Ecto neural progenitor cell (in vitro differentiated cells): ENCODE results near the gene SENP3.
A peak's percentile ranks its signal among the peaks of the same experiment; 100 is the strongest.

Source experiments
- DNase-seq: peaks from one replicate; pipeline ENCODE4 v3.0.0-alpha.2; 2018; ENCODE audit warnings: low spot score

Gene SENP3

GRCh38 chr17:7561589-7562207 lies at the start of gene SENP3:
TSS of gene SENP3 (plus strand) at chr17:7561919. CDS start at chr17:7563077, 1,158 bp downstream.
- DNase-seq: peak; percentile 99

- no peak for DNase-seq
Measured at GRCh38 chr17:7512105-7512504, 49.6 kb upstream of the SENP3 start.

- no peak for DNase-seq
Measured at GRCh38 chr17:7512824-7513540, 48.7 kb upstream of the SENP3 start.

- no peak for DNase-seq
Measured at GRCh38 chr17:7513850-7514419, 47.8 kb upstream of the SENP3 start.

GRCh38 chr17:7515911-7516610 lies 45.7 kb upstream of the SENP3 start:
- no peak for DNase-seq

- no peak for DNase-seq
Measured at GRCh38 chr17:7523033-7523432, 38.7 kb upstream of the SENP3 start.

GRCh38 chr17:7528842-7529241 lies 32.9 kb upstream of the SENP3 start:
- no peak for DNase-seq

- no peak for DNase-seq
Measured at GRCh38 chr17:7530023-7530900, 31.5 kb upstream of the SENP3 start.

GRCh38 chr17:7538050-7538449 lies 23.7 kb upstream of the SENP3 start:
- no peak for DNase-seq

GRCh38 chr17:7538891-7539545 lies 22.7 kb upstream of the SENP3 start:
- DNase-seq: no peak

GRCh38 chr17:7541074-7541621 lies 20.6 kb upstream of the SENP3 start:
- no peak for DNase-seq

GRCh38 chr17:7544911-7545310 lies 16.8 kb upstream of the SENP3 start:
- DNase-seq: no peak

GRCh38 chr17:7548585-7549400 lies 12.9 kb upstream of the SENP3 start, which contains the start of gene TNFSF12:
TSS of gene TNFSF12 (plus strand) at chr17:7549058. CDS start at chr17:7549154, 96 bp downstream.
- no peak for DNase-seq

- no peak for DNase-seq
Measured at GRCh38 chr17:7549401-7550055, 12.2 kb upstream of the SENP3 start.

GRCh38 chr17:7550344-7550743 lies 11.4 kb upstream of the SENP3 start:
- no peak for DNase-seq

GRCh38 chr17:7551396-7551795 lies 10.3 kb upstream of the SENP3 start:
- no peak for DNase-seq

GRCh38 chr17:7552621-7553051 lies 9.1 kb upstream of the SENP3 start:
- no peak for DNase-seq

- DNase-seq: no peak
Measured at GRCh38 chr17:7553356-7553755, 8.4 kb upstream of the SENP3 start.

GRCh38 chr17:7555320-7555948 lies 6.3 kb upstream of the SENP3 start:
- no peak for DNase-seq
